CD8-positive, alpha-beta memory T cell (primary cell): ENCODE measurements around the gene SLC2A1. TPM values are rescaled to one million over a fixed set of nuclear protein-coding genes. Genes with fewer than 3 reads are reported as not detected.
"Not testable (repeated sequence)": the region's sequence is repeated elsewhere in the genome, so short reads cannot be mapped to it uniquely, and the experiment has no call there.

ENCODE experiments used
- CTCF ChIA-PET: fragments of 350-600 bp; sonication (Branson Sonifier 250); formaldehyde crosslinking; loops from one replicate; lab custom pipeline; 2021; ENCODE audit warnings: antibody characterized with exemption; lab: Charles Lee
- POLR2A ChIA-PET: fragments of 350-600 bp; sonication (Branson Sonifier 250); formaldehyde crosslinking; loops from one replicate; lab custom pipeline; 2021; ENCODE audit warnings: antibody characterized with exemption; lab: Charles Lee
- DNase-seq, 5 donors: peaks; one replicate each; pipeline versions ENCODE4 v3.0.0 to v3.0.0-alpha.2; 2020 to 2022; ENCODE audit warnings: mixed read lengths in 1 of 5
- H3K27ac ChIP-seq: one replicate; pipeline ENCODE4 v1.7.0; 2013; ENCODE audit warnings: low read depth, mild to moderate bottlenecking, low read length, moderate library complexity
- H3K27me3 ChIP-seq: 2 replicates; pipeline ENCODE4 v1.7.0; 2013; ENCODE audit warnings: low read length, mild to moderate bottlenecking; ENCODE audit not compliant: insufficient read depth, poor library complexity, severe bottlenecking
- H3K36me3 ChIP-seq: 2 replicates; pipeline ENCODE4 v1.7.0; 2013; ENCODE audit warnings: mild to moderate bottlenecking, low read length, moderate library complexity; ENCODE audit not compliant: insufficient read depth
- H3K4me1 ChIP-seq: 2 replicates; pipeline ENCODE4 v1.7.0; 2013; ENCODE audit warnings: mild to moderate bottlenecking, low read length, moderate library complexity; ENCODE audit not compliant: insufficient read depth
- H3K4me3 ChIP-seq: 2 replicates; pipeline ENCODE4 v1.7.0; 2013; ENCODE audit warnings: mild to moderate bottlenecking, low read length
- H3K9me3 ChIP-seq: 2 replicates; pipeline ENCODE4 v1.7.0; 2013; ENCODE audit warnings: mild to moderate bottlenecking, low read length
- H3K27ac Mint-ChIP-seq, 8 donors: one replicate each; pipeline ENCODE4 v1.8.0; 2020 to 2021; ENCODE audit warnings: mixed read lengths in 8 of 8, mild to moderate bottlenecking in 6 of 8, inconsistent platforms in 3 of 8, moderate library complexity in 3 of 8
- H3K27me3 Mint-ChIP-seq, 2 donors: one replicate each; pipeline ENCODE4 v1.8.0; 2020 to 2021; ENCODE audit warnings: mixed read lengths in 2 of 2, mild to moderate bottlenecking in 1 of 2, moderate library complexity in 1 of 2
- H3K36me3 Mint-ChIP-seq, 3 donors: one replicate each; pipeline ENCODE4 v1.8.0; 2020 to 2021; ENCODE audit warnings: mixed read lengths in 3 of 3, inconsistent platforms in 1 of 3, mild to moderate bottlenecking in 1 of 3
- H3K4me1 Mint-ChIP-seq, 3 donors: one replicate each; pipeline ENCODE4 v1.8.0; 2020 to 2021; ENCODE audit warnings: mixed read lengths in 3 of 3, inconsistent platforms in 1 of 3, mild to moderate bottlenecking in 1 of 3
- H3K4me3 Mint-ChIP-seq, 7 donors: one replicate each; pipeline ENCODE4 v1.8.0; 2020 to 2021; ENCODE audit warnings: mixed read lengths in 7 of 7, mild to moderate bottlenecking in 6 of 7, moderate library complexity in 4 of 7, inconsistent platforms in 2 of 7
- H3K9me3 Mint-ChIP-seq, 5 donors: one replicate each; pipeline ENCODE4 v1.8.0; 2020 to 2022; ENCODE audit warnings: mixed read lengths in 5 of 5, mild to moderate bottlenecking in 3 of 5, moderate library complexity in 2 of 5, inconsistent platforms in 1 of 5
- polyA plus RNA-seq: library from polyadenylated mRNA; unstranded; fragments of 300-500 nt; fragmentation: Illumina TruSeq; gene quantifications from one replicate; pipeline ENCODE4 v1.2.3, GENCODE V29; 2021
- total RNA-seq, 2 experiments: library from RNA; stranded (reverse); gene quantifications; one replicate each; pipeline ENCODE4 v1.2.3, GENCODE V29; 2021

Gene SLC2A1
- total and polyA plus RNA-seq, 3 experiments from 2014 or later: 42.6 to 108 (median 103) TPM

GRCh38 chr1:42923367-42924081 is 35.1 kb downstream of the SLC2A1 start:
- Mint-ChIP-seq H3K27me3 (no peaks in the 10 kb centered on the region), H3K27ac (peak overlapping the region; percentile 79 to 98 (median 94)), H3K36me3 (peaks cover 6 to 41% (median 15%) of the 10 kb centered on the region in 3 donors), H3K4me3 (peak overlapping the region; percentile 83 to 95 (median 89)), H3K9me3 (no peaks in the 10 kb centered on the region), H3K4me1 (peaks cover 29 to 34% (median 32%) of the 10 kb centered on the region in 3 donors)
- H3K4me1 ChIP-seq: peaks cover 22% of the 10 kb centered on the region
- no peaks in the 10 kb centered on the region for H3K27me3 ChIP-seq
- no peaks in the 10 kb centered on the region for H3K9me3 ChIP-seq
- peak overlapping the region; percentile 96 for H3K4me3 ChIP-seq
- POLR2A ChIA-PET: interaction anchor here (0.7 to 2.5 kb wide), 11 partner anchors 9 to 157 kb away, joined by 3 to 13 read pairs (median 5); partner anchors contain the start of genes C1orf50, P3H1 and SLC2A1
- no peak for DNase-seq
- peaks cover 27% of the 10 kb centered on the region for H3K36me3 ChIP-seq
- CTCF ChIA-PET: interaction anchor here (0.8 to 10.1 kb wide), 24 partner anchors 9 to 154 kb away, joined by 3 to 141 read pairs (median 5); partner anchors contain the start of gene ZNF691
- H3K27ac ChIP-seq: peak overlapping the region; percentile 81

- Histone ChIP-seq H3K27ac (peak overlapping the region; percentile 14), H3K4me1 (peaks cover 22% of the 10 kb centered on the region), H3K36me3 (peaks cover 20% of the 10 kb centered on the region), H3K27me3 (no peaks in the 10 kb centered on the region), H3K4me3 (peak overlapping the region; percentile 18), H3K9me3 (no peaks in the 10 kb centered on the region)
- CTCF ChIA-PET: interaction anchor here (0.8 to 10.1 kb wide), 23 partner anchors 9 to 155 kb away, joined by 3 to 141 read pairs (median 5); partner anchors contain the start of gene ZNF691
- H3K4me1 Mint-ChIP-seq: peaks cover 27 to 32% (median 31%) of the 10 kb centered on the region in 3 donors
- H3K36me3 Mint-ChIP-seq: peaks cover 3 to 34% (median 11%) of the 10 kb centered on the region in 3 donors
- no peaks in the 10 kb centered on the region for H3K27me3 Mint-ChIP-seq
- H3K4me3 Mint-ChIP-seq: peak overlapping the region; percentile 83 to 95 (median 89)
- DNase-seq: peak in 4 of 5 donors; percentile 38 to 74 (median 61)
- H3K9me3 Mint-ChIP-seq: no peaks in the 10 kb centered on the region
- peak overlapping the region; percentile 76 to 97 (median 92) for H3K27ac Mint-ChIP-seq
- POLR2A ChIA-PET: interaction anchor here (0.7 to 2.5 kb wide), 9 partner anchors 9 to 156 kb away, joined by 3 to 13 read pairs (median 3); partner anchors contain the start of genes C1orf50, P3H1 and SLC2A1
These were observed 35.8 kb downstream of the SLC2A1 start for GRCh38 chr1:42922687-42923366.

- no peak overlapping the region for H3K4me3 Mint-ChIP-seq
- ChIA-PET POLR2A (interaction anchor here (2.4 kb wide), 1 partner anchor 151 kb away, joined by 13 read pairs; no protein-coding TSS in a partner anchor), CTCF (interaction anchor here (1.2 to 10.1 kb wide), 7 partner anchors 8 to 156 kb away, joined by 3 to 141 read pairs (median 13); no protein-coding TSS in a partner anchor)
- Histone ChIP-seq H3K27ac (no peak overlapping the region), H3K4me1 (peaks cover 22% of the 10 kb centered on the region), H3K4me3 (no peak overlapping the region), H3K36me3 (peaks cover 9% of the 10 kb centered on the region), H3K27me3 (no peaks in the 10 kb centered on the region), H3K9me3 (no peaks in the 10 kb centered on the region)
- H3K4me1 Mint-ChIP-seq: peaks cover 24 to 32% (median 31%) of the 10 kb centered on the region in 3 donors
- no peaks in the 10 kb centered on the region for H3K9me3 Mint-ChIP-seq
- no peaks in the 10 kb centered on the region for H3K27me3 Mint-ChIP-seq
- H3K27ac Mint-ChIP-seq: peak overlapping the region in 1 of 8 donors; percentile 77
- peaks cover 3 to 23% (median 3%) of the 10 kb centered on the region in 3 donors for H3K36me3 Mint-ChIP-seq
- no peak for DNase-seq
These were observed 36.9 kb downstream of the SLC2A1 start for GRCh38 chr1:42921769-42922168.

- Mint-ChIP-seq H3K27ac (peak overlapping the region in 1 of 8 donors; percentile 47), H3K4me1 (peaks cover 16 to 19% (median 19%) of the 10 kb centered on the region in 3 donors)
- H3K36me3 Mint-ChIP-seq, POLR2A ChIA-PET, DNase-seq, H3K36me3 ChIP-seq, H3K4me3 Mint-ChIP-seq, H3K27me3 ChIP-seq, H3K4me3 ChIP-seq, H3K9me3 ChIP-seq, H3K27me3 Mint-ChIP-seq, H3K27ac ChIP-seq, H3K9me3 Mint-ChIP-seq: not testable (repeated sequence)
- H3K4me1 ChIP-seq: peaks cover 12% of the 10 kb centered on the region
- CTCF ChIA-PET: interaction anchor here (2.0 kb wide), 1 partner anchor 154 kb away, joined by 12 read pairs; no protein-coding TSS in a partner anchor
These were observed 39.0 kb downstream of the SLC2A1 start for GRCh38 chr1:42919651-42920050.

GRCh38 chr1:42917241-42917495 is 41.5 kb downstream of the SLC2A1 start:
- Mint-ChIP-seq H3K27me3 (peaks cover 7 to 15% of the 10 kb centered on the region in 2 donors), H3K36me3 (peaks cover 0 to 8% (median 0%) of the 10 kb centered on the region in 3 donors), H3K9me3 (peaks cover 2 to 11% (median 8%) of the 10 kb centered on the region in 5 donors), H3K4me1 (peaks cover 0 to 4% (median 3%) of the 10 kb centered on the region in 3 donors), H3K4me3 (no peak overlapping the region), H3K27ac (no peak overlapping the region)
- ChIA-PET CTCF (interaction anchor here (1.3 to 8.5 kb wide), 2 partner anchors 20 to 157 kb away, joined by 3 to 278 read pairs; no protein-coding TSS in a partner anchor), POLR2A (no interaction called here)
- Histone ChIP-seq H3K27ac (no peak overlapping the region), H3K36me3 (no peaks in the 10 kb centered on the region), H3K4me1 (no peaks in the 10 kb centered on the region), H3K27me3 (no peaks in the 10 kb centered on the region), H3K4me3 (no peak overlapping the region), H3K9me3 (no peaks in the 10 kb centered on the region)
- DNase-seq: no peak

GRCh38 chr1:42915456-42915855 is 43.2 kb downstream of the SLC2A1 start:
- Histone ChIP-seq H3K4me3 (no peak overlapping the region), H3K4me1 (no peaks in the 10 kb centered on the region), H3K27ac (no peak overlapping the region), H3K36me3 (no peaks in the 10 kb centered on the region), H3K27me3 (no peaks in the 10 kb centered on the region), H3K9me3 (no peaks in the 10 kb centered on the region)
- no peak for DNase-seq
- Mint-ChIP-seq H3K4me1 (peaks cover 0 to 4% (median 3%) of the 10 kb centered on the region in 3 donors), H3K9me3 (peaks cover 2 to 11% (median 8%) of the 10 kb centered on the region in 5 donors), H3K27me3 (peaks cover 7 to 15% of the 10 kb centered on the region in 2 donors), H3K36me3 (peaks cover 0 to 8% (median 0%) of the 10 kb centered on the region in 3 donors), H3K27ac (no peak overlapping the region), H3K4me3 (no peak overlapping the region)
- ChIA-PET CTCF (interaction anchor here (1.0 to 8.5 kb wide), 2 partner anchors 149 to 159 kb away, joined by 3 to 278 read pairs; no protein-coding TSS in a partner anchor), POLR2A (no interaction called here)

- H3K27ac Mint-ChIP-seq: no peak overlapping the region
- H3K9me3 Mint-ChIP-seq: peaks cover 2 to 11% (median 8%) of the 10 kb centered on the region in 5 donors
- Histone ChIP-seq H3K36me3 (no peaks in the 10 kb centered on the region), H3K27ac (no peak overlapping the region), H3K4me1 (no peaks in the 10 kb centered on the region), H3K27me3 (no peaks in the 10 kb centered on the region), H3K9me3 (no peaks in the 10 kb centered on the region), H3K4me3 (no peak overlapping the region)
- ChIA-PET POLR2A (interaction anchor here (1.0 kb wide), 1 partner anchor 22 kb away, joined by 3 read pairs; no protein-coding TSS in a partner anchor), CTCF (interaction anchor here (1.0 to 8.5 kb wide), 17 partner anchors 9 to 501 kb away, joined by 3 to 278 read pairs (median 4); partner anchors contain the start of genes C1orf50 and P3H1)
- peaks cover 7 to 15% of the 10 kb centered on the region in 2 donors for H3K27me3 Mint-ChIP-seq
- no peak overlapping the region for H3K4me3 Mint-ChIP-seq
- no peak for DNase-seq
- peaks cover 0 to 4% (median 3%) of the 10 kb centered on the region in 3 donors for H3K4me1 Mint-ChIP-seq
- peaks cover 0 to 8% (median 0%) of the 10 kb centered on the region in 3 donors for H3K36me3 Mint-ChIP-seq
These were observed 44.5 kb downstream of the SLC2A1 start for GRCh38 chr1:42914092-42914627.
